GM19438 (cell line): ENCODE results near the gene OR51A7.
"Not testable (repeated sequence)": the region's sequence is repeated elsewhere in the genome, so short reads cannot be mapped to it uniquely, and the experiment has no call there.

Source experiments
- ATAC-seq: cut with Tn5 transposase; IDR thresholded peaks from one replicate; pipeline ENCODE4 v1.9.1; 2021; ENCODE audit warnings: low read depth; ENCODE audit not compliant: unreplicated experiment

The OR51A7 gene

DNA sequence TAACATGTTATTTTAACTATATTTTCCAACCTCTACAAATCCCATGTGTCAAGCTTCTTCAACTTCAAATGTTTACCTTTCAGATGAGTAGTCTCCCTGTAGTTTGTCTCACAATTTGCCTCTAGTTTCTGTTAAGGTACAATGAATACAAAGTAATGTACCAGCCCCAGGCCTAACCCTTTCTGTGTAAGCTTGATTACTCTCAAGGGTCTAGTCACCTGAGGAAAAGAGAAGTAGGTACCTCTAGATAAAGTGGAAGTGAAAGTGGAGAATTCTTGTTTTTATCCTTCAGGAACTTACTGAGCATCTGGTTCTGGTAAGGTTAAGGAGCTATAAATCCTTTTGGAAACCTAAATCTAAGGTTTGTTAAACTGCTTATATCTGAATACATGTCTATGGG is at the start of gene OR51A7:
Gene OR51A7 (plus strand): TSS at position 300 of the 400 bp plus-strand sequence. CDS start 3,587 bp downstream, outside the sequence.
- no peak for ATAC-seq

DNA sequence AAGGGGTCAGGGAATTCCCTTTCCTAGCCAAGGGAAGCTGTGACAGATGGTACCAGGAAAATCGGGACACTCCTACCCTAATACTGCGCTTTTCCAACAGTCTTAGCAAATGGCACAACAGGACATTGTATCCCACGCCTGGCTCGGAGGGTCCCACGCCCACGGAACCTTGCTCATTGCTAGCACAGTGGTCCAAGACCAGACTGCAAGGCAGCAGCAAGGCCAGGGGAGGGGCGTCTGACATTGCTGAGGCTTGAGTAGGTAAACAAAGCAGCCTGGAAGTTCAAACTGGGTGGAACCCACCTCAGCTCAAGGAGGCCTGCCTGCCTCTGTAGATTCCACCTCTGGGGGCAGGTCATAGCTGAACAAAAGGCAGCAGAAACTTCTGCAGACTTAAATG is 49.3 kb upstream of the OR51A7 start:
- not testable (repeated sequence) for ATAC-seq

DNA sequence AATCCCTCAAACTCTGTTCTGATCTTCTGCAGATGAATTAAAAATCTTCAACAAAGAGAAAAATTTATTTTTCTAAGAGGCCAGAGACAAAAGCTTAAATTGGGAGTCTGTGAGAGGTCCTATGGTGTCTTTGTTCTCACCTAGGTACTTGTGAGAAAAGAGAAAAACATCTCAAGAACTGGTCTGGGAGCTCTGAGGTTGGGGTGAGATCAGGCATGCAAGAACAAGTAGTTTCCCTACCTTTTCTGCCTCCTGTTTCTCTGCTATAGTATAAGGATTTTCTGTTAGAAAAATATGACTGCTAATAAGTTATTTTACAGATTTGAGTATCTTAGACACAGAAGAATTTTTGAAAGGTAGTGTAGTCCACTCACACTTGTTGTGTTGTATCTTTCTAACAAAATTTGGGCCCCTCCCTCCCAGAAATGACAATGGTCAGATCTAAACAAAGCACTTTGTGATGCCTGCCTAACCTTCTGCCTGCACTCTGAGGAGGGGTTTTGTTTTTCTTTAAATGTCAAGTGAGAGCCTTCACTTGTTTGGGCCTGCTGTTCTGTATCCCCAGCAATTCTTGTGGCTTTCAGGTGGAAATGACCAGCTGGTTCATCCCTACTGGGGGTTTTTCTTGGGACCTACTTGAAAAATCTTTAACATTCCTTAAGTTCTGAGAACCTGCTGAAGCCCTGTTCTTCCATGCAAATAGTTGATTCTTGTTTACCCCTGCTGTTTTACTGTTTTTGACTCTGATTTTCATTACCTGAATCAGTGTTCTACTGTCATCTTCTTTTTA is 40.9 kb upstream of the OR51A7 start:
- ATAC-seq, result no peak

- ATAC-seq, result no peak
Measured at GRCh38 chr11:4863876-4864275, 39.7 kb upstream of the OR51A7 start.

DNA sequence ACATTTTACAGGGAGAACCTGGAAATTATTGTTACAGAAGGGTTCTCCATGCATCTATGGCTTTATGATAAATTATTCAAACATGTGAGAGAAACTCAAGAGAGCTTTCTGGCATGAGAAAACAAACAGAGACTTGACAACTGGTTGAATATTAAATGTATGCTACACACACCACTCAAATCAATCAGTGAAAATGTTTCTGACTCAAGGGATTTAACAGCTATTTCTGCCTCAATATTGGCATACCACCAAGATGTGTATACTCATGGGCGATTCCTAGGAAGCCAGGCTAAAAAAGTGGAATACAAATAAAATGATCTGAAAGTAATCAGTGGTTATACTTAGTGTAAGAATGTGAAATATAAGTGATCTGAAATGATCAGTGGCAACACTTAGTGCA is 37.7 kb upstream of the OR51A7 start:
- ATAC-seq, result no peak

- no peak for ATAC-seq
Measured at GRCh38 chr11:4881188-4881587, 22.4 kb upstream of the OR51A7 start.

- no peak for ATAC-seq
Measured at GRCh38 chr11:4881860-4882500, 21.6 kb upstream of the OR51A7 start, which contains the start of gene OR51T1. TSS of gene OR51T1 (plus strand) at chr11:4881900. CDS start at chr11:4881900, 0 bp downstream.

DNA sequence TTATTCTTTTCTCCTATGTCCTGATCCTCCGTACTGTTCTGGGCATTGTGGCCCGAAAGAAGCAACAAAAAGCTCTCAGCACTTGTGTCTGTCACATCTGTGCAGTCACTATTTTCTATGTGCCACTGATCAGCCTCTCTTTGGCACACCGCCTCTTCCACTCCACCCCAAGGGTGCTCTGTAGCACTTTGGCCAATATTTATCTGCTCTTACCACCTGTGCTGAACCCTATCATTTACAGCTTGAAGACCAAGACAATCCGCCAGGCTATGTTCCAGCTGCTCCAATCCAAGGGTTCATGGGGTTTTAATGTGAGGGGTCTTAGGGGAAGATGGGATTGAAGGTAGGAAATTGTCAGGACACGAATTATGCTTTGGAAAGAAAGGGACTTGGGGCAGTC is 21.0 kb upstream of the OR51A7 start:
- no peak for ATAC-seq

- no peak for ATAC-seq
Measured at GRCh38 chr11:4884361-4884760, 19.2 kb upstream of the OR51A7 start.

DNA sequence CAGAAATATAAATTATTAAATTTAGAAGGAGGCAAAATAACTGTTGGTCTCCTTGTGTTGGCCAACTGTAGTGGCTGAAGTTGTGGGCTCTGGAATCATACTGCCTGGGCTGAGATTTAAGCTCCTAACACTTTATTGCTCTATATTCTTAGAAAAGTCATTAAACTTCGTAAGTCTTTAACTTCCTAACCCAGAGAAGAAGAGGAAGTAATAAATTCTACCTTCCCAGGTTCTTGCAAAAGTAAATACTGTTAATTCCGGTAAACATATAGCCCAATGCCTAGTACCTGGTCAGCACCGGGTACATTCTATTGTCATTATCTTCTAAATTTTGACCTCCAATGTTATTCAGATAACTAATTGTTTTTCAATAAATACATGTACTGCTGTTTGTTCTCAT is 17.4 kb upstream of the OR51A7 start:
- no peak for ATAC-seq

DNA sequence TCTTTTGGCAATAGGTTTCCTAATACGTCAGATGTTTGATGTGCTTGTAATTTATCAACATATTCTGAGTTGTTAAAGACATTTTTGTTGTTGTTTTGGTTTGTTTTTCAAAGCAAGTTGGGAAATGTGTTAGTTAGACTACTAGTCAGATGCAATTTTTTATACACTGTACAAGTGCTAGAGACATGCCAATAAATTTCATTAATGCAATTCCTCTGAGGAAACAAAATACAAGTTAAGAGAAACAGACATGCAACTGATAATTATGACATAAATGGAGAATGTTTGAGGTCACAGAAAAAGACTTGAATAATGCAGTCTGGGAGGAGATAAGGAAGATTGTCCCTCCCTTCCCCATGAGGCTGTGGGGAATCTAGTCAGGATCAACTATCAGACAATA is 16.0 kb upstream of the OR51A7 start:
- no peak for ATAC-seq

DNA sequence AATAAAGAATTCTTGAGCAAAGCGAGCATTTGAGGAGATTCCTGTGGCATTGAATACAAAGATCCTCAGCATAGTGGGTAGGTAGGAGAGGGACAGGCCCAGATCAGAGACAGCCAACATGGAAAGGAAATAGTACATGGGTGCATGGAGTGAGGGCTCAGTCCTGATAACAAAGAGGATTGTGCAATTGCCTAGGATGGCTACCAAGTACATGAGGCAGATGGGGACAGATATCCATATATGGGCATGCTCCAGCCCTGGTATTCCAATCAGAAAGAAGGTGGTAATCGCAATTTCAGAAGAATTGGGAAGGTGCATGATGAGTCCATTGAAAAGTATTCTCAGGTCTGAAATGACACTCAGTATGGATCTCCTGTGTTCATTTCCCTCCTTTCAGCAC is 13.3 kb upstream of the OR51A7 start:
- no peak for ATAC-seq

- no peak for ATAC-seq
Measured at GRCh38 chr11:4891996-4892640, 11.5 kb upstream of the OR51A7 start.

DNA sequence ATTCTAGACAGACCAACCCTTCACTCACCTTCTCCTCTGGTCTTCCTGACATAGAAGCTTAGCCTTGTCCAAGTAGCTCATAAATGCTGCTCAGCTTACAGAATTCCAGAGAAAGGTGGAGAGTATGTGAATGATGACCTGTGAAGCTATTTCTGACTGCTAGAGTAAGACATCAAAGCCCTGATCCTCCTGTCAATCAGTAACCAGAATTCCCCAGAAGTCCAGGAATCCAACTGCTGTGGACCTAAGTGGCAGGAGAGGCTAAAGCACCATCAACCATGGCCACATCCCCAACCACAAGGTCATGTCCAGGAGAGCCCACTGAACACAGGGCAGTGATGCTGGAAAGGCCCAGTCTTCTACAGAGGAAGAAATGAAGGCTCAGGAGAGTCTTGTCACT is 13.0 kb downstream of the OR51A7 start:
- no peak for ATAC-seq

GRCh38 chr11:4919250-4919649 is 15.7 kb downstream of the OR51A7 start, which contains the start of gene OR51G2:
TSS of gene OR51G2 (minus strand) at chr11:4919350. CDS start at chr11:4915663, 3,687 bp downstream.
- ATAC-seq, result no peak

- no peak for ATAC-seq
Measured at GRCh38 chr11:4921796-4922195, 18.2 kb downstream of the OR51A7 start.

DNA sequence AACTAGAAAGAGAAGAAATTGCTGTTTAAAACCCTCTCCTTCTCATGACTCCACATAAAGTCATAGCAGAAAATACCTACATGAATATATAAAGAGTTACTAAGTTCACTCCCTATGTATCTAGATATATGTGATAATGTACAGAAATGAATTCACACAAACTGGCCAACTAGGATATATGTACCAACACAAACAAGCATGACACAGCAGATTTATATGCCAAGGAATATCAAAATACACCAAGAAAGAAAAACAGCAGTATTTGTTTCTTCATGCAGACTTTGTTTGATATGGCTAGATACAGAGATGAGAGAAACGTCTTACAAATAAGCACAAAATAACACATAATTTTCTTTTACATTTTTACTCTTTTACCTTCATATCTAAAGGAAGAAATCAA is 18.7 kb downstream of the OR51A7 start:
- ATAC-seq, result no peak

GRCh38 chr11:4924239-4924638 is 20.7 kb downstream of the OR51A7 start, which contains the start of gene OR51G1:
TSS of gene OR51G1 (minus strand) at chr11:4924339. CDS start at chr11:4924339, 0 bp downstream.
- no peak for ATAC-seq

DNA sequence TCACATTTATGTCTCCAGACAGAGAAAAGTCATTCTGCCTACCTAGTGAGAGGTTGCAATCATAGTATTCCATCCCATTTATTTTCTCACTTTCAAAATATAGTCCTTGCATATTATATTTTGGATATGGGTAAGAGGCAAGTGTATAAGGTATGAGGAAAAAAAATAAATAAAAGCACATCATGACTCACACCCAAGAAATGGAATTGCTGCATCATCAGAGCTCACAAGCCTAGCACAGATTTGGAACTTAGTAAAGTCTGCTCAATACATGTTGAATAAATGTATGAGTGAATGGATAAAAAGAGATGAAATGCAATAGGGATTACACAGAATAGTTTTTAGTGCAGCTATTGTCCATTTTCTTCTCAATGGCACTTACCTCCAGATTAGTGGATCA is 23.0 kb downstream of the OR51A7 start:
- no peak for ATAC-seq

DNA sequence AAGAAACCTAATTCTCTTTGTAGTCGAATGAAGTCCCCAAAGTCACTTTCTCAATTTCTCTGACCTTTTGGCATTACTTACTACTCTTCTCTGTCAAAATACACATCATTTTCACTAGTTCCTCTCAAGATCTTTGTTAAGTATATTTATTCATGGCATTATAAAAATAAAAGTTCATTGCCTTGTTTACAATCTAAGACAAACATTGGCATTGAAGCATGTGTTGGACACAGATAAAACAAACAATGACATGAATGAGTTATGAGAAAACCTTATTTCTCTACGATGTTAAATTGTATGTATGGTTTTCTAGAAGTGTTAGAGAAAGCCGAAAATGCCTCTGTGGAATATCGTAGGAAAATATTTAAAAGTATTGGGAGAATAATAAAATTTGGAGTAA is 29.2 kb downstream of the OR51A7 start:
- no peak for ATAC-seq

DNA sequence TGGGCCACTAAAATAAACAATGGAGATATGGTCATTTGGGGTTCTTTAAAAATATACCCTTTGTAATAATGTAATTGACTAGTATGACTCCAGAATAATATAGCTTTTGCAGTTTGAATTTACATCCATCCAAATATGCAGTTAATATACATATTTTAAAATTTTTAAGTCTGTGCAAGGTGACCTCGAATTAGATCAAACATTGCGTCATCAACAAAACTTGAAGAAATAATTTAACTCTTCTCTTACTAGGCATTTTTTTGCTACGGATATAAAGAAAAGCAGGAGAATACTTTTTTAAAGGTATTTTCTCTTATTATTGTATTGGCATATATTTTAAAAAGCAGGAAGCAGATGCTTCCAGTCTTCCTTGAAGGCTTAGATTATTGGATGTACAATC is 33.2 kb downstream of the OR51A7 start:
- ATAC-seq, result no peak
